Activated CD8-positive, alpha-beta memory T cell treated with anti-CD3 and anti-CD28 coated beads, Interleukin-2, amount 50 U/mL, for 1 hour (primary cell): ENCODE results near the gene CPA2.
"Not testable (repeated sequence)": the region's sequence is repeated elsewhere in the genome, so short reads cannot be mapped to it uniquely, and the experiment has no call there.

Experiments
- DNase-seq: peaks from one replicate; pipeline ENCODE4 v3.0.0-alpha.2; 2020; ENCODE audit errors: extremely low read depth

CPA2 gene

DNA sequence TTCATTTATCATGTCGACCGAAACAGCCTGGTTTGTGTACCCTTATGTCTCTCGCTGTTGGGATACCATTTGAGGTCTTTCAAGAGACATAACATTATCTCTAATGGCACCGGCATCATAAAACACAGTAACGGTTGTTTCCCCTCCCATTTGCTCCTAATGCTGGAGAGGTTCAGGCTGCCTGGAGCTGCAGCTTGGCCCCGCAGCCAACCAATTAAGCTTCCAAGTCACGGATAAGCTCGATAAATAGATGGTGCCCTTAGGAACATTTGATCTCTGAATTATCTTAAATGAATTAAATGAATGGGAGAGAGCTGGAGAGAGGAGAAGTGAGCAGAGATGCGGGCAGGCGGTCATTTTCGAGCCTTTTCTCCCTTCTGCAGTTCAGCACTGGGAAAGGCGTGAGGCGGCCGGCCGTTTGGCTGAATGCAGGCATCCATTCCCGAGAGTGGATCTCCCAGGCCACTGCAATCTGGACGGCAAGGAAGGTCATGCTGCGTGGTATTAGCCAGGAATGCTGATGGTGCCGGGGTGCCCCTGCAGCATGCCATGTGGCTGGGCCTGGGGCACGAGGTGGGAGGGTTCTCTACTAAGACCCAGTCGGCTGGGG is 38.9 kb downstream of the CPA2 start:
- no peak for DNase-seq

DNA sequence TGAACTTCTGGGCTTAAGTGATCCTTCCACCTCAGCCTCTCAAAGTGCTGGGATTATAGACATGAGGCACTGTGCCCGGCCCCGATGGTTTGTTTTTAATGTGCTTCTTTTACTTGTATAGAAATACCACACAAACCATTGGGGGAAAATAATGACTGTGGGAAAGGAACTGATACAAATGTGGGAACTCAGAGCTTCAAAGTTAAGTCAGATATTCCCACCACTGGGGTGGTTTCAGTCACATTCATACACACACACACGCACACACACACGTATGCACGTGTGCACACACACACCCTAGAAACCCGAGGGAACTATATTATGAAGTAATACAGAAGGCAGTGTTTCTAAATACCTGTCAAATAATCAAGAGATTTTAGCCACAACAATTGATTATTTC is 43.3 kb downstream of the CPA2 start:
- no peak for DNase-seq

DNA sequence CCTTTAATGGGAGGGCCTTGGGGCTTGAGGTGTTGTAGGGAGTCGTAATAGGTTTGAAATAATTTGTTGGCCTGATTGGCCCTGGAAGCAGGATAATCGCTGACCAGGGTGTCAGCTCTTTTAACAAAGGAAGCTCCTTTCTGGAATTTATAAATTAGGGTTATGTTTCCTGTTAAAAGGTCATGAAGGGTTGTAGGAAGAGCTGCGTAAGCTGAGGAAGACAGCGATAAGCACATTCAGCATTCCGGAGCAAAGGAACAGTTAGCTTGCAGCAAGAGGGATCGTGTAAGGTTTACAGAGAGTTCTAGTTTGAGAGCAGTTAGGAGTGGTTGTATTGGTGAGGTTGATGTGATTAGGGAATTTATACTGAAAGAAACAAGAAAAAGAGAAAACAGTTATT is 47.6 kb downstream of the CPA2 start:
- no peak for DNase-seq

DNA sequence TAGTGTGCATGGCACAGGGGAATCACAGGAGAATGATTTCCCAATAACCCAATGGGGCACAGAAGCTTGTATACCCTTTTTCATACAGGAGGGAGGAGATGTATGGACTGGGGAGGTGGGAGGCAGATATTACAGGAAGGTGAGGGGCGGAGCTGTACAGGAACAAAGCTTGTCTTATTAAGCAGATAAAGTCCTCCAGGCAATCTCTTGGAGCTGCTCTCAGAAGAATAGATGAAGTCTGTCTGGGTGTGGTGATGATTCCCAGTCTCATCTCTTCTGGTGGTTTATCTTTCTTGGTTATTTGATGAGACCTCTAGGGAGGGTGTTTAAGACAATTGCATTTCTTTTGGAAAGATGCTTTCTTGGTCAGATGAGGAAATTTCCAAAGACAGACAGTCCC is 52.9 kb downstream of the CPA2 start:
- DNase-seq = no peak

DNA sequence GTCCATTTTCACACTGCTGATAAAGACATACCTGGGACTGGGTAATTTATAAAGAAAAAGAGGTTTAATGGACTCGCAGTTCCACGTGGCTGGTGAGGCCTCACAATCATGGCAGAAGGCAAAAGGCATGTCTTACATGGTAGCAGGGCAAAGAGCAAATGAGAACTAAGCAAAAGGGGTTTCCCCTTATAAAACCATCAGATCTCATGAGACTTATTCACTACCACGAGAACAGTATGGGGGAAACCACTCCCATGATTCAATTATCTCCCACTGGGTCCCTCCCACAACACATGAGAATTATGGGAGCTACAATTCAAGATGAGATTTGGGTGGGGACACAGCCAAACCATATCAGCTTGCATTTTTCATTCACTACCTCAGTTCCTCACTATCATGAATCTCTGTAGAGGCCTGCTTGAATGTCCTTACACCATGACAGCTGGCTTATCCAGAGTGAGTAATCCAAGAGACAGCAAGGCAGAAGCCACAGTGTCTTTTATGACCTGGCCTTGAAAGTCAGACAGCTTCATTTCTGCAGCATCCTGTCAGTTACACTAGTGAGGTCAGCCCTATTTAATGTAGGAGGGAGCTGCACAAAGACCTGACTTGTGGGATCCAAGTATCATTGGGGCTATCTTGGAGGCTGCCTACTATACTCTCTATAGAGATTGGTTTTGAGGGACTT is 55.0 kb downstream of the CPA2 start:
- DNase-seq = not testable (repeated sequence)

DNA sequence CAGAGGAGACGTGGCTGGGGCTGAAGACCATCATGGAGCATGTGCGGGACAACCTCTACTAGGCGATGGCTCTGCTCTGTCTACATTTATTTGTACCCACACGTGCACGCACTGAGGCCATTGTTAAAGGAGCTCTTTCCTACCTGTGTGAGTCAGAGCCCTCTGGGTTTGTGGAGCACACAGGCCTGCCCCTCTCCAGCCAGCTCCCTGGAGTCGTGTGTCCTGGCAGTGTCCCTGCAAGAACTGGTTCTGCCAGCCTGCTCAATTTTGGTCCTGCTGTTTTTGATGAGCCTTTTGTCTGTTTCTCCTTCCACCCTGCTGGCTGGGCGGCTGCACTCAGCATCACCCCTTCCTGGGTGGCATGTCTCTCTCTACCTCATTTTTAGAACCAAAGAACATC is 56.0 kb downstream of the CPA2 start:
- no peak for DNase-seq

DNA sequence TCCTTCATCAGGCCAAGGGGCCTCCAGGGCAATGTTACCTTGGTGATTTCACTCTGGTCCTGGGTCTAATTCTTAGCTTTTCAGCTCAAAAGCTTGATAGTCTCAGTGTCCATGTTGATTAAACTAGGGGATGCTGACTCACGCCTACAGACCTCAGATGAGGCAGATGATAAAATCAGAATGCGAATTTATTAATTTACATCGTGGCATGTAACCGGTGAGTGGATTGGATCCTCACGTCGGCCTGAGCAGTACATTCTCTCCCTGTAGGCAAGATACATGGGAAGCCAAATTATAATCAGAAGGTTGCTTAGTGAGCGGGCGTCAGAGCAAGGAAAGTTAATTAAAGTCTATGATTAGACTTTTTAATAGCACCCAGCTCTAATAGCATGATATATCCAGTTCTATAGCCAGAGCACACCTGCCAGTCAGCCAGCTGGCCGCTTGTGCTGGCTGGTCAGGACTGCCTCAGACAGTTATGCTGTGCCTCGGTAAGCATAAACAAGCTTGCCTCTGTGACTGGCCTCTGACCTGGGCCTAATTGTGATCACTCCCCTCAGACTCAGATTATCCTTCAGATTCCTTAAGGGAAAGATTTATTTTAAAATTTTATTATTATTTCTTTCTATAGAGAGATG is 57.8 kb downstream of the CPA2 start:
- no peak for DNase-seq

DNA sequence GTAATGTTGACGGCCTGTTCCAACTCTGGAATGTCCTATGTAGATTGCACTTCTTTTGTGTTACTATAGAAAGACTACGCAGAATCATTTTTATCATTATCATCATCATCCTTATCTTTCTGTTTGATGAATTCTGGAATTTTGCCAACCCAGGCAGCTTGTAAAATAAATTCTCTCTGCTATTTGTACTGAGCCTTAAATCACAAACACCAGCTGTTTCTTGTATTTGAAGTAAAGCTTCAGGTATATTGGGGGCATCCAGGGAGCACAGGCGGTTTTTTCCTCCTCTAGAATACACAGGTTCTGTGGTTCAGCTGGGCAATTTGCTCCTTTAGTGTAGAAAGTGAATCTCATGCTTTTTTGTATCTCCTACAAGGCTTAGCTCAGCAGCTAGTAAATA is 63.0 kb downstream of the CPA2 start:
- DNase-seq = no peak

DNA sequence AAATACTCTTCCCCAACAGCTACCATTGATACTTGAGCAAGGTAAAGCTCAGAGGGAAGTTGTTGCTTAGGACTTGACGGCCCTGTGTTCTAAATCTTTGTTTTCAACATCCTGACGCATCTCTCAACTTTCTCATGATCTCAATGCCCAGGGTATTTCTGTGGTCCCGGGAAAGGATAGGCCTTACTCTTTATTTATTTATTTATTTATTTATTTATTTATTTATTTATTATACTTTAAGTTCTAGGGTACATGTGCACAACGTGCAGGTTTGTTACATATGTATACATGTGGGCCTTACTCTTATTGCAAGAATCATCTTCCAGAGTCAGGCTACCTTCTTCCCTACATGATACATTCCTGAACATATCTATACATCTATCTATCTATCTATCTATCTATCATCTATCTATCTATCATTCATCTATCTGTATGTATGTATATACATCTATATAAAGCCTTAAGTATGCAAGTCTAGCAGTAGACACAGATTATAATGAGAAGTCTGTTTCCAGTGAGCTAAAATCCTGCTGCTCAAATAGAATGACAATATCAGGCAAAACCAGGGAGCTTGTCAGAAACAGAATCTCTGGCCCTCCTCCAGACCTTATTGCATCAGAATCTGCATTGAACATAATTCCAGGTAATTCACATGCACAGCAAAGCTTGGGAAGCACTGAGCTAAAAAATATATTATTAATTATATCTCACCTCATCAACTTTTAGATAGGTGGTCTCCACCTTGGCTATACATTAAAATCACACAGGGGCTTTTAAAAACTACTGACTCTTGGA is 65.8 kb downstream of the CPA2 start:
- no peak for DNase-seq

DNA sequence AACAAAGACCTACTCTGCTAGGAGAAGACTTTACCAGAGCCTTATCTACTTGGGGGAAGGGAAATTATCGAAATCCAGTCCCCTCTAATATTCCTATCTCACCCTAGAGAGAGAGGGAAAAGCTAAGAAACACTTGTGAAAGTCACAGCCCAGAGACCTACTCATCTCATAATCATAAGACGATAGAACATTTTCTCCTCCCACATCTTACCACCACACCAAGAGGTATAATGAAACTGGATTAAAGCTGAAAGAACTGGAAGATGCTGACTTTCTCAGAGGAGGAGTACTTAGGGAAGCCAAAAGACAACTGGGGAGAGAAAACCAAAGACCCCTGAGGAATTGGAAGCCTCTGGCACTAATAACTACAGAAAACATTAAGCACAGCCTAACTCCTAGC is 67.2 kb downstream of the CPA2 start:
- no peak for DNase-seq

DNA sequence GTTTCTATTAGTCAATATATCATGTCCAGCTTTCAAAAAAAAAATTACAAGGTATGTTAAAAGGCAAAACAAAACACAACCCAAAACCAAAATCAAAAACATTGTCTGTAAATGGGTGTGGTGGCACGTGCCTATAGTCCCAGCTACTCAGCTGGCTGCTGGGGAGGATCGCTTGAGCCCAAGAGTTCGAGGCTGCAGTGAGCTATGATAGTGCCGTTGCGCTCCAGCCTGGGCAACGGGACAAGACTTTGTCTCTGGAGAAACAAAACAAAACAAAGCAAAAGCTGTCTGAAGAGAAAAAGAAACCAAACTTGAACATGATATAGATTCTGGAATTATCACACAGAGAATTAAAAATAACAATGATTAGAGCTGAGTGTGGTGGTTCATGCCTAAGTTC is 67.6 kb downstream of the CPA2 start:
- no peak for DNase-seq

DNA sequence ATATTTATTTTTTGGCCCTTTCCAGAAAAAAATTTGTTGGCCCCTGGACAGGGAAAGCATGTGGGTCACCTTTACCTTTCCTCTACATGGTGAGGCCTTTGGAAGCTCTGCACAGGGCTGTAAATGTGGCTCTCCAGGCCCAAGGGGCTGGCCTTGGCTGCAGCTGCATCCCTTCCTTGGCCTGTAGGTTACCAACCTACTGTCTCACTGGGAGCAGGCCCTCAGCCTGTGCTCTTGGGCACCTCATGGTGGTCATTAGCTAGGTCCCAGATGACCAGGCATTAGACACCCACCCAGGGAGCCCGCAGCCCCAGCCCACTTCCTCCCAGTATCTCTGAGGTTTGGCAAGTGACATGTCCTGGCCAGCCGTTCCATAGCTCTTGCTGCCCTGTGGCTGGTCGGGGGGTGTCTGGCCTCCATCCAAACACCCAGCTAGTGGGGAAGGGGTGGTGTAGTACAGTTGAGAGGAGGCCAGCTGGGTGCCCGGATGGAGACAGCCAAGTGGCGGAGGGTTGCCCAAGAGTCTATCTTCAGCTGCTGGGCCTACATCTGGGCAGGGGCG is 70.8 kb downstream of the CPA2 start:
- DNase-seq = no peak

DNA sequence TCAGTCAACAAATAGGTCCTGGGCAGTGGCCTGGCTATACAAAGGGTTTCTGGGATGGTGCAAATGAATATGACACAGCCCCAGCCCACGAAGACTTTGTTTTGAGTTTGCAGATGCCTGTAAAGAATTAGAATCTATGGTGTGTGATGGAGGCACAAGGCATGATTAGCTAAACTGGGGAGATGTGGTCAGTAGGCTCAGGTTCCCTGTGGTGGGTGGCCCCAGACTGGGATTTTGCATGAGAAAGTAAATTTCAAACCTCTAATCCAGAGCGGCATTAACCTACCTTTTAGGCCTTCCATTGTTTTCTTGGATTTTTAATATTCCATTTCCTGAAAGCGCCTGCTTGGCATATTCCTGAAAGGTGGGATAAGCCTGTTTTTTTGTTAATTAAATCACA is 71.6 kb downstream of the CPA2 start:
- DNase-seq = no peak
